D341Med (cell line): ENCODE measurements around the gene EXT2.

ENCODE experiments used
- DNase-seq: peaks from one replicate; pipeline ENCODE4 v3.0.0; 2012; ENCODE audit warnings: low spot score

Gene EXT2

DNA sequence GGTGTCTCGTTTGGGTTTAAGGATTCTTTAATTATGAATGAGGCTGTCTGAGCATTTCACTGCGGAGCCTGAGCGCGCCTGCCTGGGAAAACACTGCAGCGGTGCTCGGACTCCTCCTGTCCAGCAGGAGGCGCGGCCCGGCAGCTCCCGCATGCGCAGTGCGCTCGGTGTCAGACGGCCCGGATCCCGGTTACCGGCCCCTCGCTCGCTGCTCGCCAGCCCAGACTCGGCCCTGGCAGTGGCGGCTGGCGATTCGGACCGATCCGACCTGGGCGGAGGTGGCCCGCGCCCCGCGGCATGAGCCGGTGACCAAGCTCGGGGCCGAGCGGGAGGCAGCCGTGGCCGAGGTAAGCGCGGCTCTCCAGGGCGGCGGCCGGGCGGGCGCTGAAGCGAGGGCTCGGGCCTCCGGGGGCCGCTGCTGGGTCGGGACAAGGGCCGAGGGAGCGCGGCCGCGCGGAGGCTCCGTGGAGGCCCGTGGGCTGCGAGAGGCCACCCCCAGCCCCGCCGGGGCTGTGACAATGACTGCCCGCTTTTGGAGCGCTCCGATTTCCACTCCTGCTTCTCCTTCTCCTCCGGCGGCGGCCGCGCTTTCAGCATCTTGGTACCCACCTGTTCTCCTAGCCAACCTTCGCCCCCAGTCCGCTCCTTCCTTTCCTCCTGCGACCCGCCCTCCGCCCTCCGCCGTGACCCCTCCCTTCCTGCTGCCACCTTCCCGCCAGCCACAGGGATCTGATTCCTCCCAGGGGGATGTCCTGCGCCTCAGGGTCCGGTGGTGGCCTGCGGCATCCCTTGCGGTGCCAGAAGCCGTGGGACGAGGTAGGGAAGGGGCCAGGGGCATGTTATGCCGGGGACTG, at the start of gene EXT2:
TSS of gene EXT2 (plus strand) at position 173 of the 854 bp plus-strand sequence. CDS start 12,035 bp downstream, outside the sequence.
- DNase-seq, result peak; percentile 96

- no peak for DNase-seq
Measured at GRCh38 chr11:44046182-44046581, 49.3 kb upstream of the EXT2 start.

DNA sequence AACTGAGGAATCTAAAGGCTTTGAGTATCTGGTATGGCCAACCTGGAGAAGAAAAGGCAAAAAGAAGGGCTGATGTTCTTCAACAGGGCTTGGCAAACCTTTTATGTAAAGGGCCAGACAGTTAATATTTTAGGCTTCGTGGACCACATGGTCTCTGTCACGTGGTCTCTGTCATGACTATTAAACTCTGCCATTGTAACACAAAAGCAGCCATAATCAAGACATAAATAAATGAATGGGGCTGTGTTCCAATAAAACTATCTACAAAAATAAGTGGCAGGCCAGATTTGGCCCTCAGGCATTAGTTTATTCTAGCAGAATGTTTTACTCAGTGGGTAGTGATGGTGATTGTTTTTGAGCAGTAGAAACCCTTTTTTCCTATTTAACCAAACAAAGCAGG, 48.2 kb upstream of the EXT2 start:
- no peak for DNase-seq

DNA sequence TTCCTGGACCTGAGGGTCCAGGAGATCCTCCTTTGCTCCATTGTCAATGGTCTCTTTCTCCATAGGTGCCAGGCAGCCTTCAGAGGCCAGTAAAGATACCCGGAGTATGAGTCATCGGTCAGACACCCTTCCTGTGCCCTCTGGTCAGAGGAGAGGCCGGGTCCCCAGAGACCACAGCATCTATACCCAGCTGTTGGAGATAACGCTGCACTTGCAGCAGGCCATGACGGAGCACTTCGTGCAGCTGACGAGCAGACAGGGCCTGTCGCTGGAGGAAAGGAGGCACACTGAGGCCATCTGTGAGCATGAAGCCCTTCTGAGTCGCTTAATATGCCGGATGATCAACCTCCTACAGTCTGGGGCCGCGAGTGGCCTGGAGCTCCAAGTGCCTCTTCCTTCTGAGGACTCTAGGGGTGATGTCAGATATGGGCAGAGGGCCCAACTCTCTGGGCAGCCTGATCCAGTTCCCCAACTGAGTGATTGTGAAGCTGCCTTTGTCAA, 47.5 kb upstream of the EXT2 start, which contains the start of gene ACCSL:
TSS of gene ACCSL (plus strand) at position 51 of the 501 bp plus-strand sequence. CDS start at position 107, 56 bp downstream.
- DNase-seq, result no peak

DNA sequence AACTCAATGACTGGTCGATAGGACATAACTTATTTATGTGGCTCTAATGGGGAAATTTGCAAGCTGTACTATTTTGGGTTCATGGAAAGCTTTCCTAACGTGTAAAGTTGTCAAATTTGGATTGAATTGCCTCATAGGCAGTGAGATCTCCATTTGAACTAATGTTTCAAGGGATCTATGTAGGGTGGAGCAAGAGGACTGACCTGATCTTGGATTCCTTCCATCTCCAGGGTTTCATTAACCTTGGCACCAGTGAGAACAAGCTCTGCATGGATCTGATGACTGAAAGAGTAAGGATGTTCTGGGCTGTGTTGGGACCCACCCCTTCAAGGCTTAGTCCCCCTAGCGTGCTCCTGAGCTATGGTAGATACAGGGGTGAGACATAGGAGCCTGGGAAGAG, 45.6 kb upstream of the EXT2 start:
- DNase-seq, result no peak

DNA sequence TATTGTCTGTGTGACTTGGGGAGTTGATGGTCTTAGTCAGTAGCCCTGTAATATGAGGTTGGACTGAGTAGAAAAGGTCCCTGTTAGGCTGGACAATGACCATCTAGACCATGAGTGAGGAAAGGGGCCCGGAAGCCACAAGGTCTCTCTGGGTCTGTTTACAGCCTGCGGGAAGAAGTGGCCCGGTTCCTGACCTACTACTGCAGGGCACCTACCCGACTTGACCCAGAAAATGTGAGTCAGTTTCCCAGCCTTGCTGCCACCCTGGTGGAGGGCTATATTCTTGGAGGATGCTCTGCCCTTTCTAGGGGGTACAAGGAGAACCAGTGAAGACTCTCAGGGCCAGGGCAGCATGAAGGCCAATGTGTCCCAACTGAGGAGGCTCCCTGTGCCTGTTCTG, 44.3 kb upstream of the EXT2 start:
- DNase-seq, result no peak

- DNase-seq, result no peak
Measured at GRCh38 chr11:44057340-44057739, 38.1 kb upstream of the EXT2 start.

GRCh38 chr11:44058275-44058674, 37.2 kb upstream of the EXT2 start:
- no peak for DNase-seq

DNA sequence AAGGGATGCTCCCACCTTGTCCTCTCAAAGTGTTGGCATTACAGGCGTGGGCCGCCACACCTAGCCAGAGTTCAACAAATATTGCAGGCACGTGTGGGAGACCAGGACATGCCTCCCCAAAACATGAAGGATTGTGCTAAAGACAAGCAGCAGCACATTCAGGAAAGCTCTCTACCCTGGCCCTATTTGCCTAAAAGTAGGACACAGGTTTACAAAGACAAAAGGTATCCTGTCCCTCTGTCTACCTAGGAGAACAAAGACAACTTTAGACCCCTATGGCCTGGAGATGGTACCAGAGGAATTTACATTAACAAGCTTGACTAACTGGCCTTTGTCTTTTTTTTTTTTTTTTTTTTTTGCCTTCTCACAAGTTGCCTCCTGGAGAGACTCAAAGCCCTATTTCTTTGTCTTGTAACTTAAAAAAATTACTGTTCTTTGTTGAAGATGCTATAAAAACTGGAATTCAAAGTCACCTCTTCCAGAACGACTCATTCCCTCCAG, 30.3 kb upstream of the EXT2 start:
- no peak for DNase-seq

DNA sequence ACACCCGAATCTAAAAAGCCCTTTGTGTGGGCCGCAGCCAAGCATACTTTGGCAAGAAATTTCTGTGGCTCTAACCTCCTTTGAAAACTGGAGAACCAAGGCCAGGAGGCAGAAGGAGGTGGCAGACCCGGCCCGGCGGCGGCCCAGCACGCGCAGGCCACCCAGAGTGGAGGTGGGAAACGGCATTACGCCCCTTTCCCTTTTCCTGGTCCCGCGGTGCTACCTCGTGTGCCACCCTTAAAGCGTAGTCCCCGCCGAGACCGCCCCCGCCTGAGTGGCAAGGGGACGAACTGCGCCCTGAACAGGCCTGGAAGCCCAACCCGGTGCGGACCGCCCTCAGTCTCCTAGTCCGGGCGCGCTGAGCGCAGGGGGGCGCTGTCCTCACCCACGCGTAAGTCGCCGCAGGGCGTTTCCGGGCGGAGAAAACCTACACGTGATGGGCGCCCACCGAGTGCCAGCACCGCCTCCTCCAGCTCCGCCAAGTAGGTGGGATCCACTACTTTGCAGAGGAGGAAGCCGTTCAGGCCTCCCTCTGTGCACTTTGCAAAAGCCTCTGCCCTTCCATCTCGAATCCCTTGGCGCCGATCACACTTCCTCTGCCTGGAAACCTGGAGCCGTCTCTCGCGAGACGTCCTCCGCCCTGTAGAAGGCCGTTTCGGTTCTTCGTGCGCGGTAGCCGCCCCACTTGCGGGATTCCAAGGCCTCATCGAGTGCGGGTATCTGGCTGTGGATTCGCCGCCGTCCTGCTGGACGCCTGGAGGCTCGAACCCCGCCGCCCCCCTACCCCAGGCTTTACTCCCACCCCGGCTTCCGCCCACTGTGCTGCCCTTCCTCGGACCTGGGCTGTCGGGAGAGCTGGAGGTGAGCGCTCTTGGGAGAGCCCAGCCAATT, 29.4 kb upstream of the EXT2 start, which contains the start of gene ACCS:
TSS of gene ACCS (plus strand) at position 430 of the 891 bp plus-strand sequence. CDS start 1,358 bp downstream, outside the sequence.
- DNase-seq, result no peak

- no peak for DNase-seq
Measured at GRCh38 chr11:44066732-44067141, 28.7 kb upstream of the EXT2 start.

DNA sequence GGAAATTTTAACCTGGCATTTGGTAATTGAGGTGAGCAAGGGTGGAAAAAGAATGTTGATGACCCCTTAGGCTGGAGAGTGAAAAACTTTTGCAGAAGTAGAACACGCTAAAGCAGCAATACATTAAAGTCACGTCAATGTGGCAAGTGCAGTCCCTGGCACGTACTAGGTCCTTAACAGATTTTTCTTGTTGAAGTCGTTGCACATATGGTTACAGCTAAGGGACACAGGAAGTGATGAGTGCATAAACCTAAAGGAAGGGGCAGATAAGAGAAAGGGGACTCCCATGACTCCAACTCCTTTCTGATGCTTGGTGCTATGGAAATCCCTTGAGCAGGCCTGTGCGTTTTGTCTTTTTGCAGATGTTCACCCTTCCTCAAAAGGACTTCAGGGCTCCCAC, 28.2 kb upstream of the EXT2 start:
- DNase-seq, result no peak

GRCh38 chr11:44068180-44068579, 27.3 kb upstream of the EXT2 start:
- no peak for DNase-seq

DNA sequence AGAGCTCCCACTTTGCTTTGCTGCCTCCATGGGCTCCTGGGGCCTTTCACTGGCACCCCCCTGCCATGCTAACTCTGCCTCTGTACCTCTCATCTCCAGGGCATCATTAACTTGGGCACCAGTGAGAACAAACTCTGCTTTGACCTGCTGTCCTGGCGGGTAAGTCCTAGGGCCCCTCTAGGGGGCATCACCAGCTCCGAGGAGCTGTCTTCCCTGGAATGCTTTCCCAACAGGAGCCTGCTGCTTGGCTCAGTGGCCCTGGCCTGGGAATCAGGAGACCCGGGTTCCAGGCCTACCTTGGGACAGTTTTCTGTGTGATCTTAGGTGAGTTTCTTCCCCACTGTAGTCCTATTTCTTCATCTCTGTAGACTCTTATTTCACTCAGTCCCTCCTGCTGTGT, 24.3 kb upstream of the EXT2 start:
- DNase-seq, result no peak

- DNase-seq, result no peak
Measured at GRCh38 chr11:44072757-44073658, 22.5 kb upstream of the EXT2 start.

- no peak for DNase-seq
Measured at GRCh38 chr11:44078794-44079193, 16.7 kb upstream of the EXT2 start.

GRCh38 chr11:44079376-44079775, 16.1 kb upstream of the EXT2 start:
- DNase-seq, result no peak

- DNase-seq, result no peak
Measured at GRCh38 chr11:44080951-44081350, 14.5 kb upstream of the EXT2 start.

DNA sequence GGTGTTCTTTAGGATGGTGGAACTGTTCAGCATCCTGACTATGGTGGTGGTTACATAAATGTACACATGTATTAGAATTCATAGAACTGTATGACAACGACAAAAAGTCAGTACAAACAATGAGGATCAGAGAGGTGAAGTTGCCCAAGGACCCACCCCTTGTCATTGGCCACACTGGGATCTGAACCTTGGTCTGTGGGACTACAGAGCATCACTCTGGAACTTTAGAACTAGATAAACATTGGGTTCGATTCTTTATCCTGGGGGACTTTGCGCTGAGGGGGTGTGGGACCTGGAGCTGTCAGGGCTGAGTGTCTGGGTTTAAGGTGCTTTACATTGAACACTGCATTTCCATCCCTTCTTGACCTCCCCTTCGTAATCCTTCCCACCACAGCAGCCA, 12.8 kb upstream of the EXT2 start:
- no peak for DNase-seq

DNA sequence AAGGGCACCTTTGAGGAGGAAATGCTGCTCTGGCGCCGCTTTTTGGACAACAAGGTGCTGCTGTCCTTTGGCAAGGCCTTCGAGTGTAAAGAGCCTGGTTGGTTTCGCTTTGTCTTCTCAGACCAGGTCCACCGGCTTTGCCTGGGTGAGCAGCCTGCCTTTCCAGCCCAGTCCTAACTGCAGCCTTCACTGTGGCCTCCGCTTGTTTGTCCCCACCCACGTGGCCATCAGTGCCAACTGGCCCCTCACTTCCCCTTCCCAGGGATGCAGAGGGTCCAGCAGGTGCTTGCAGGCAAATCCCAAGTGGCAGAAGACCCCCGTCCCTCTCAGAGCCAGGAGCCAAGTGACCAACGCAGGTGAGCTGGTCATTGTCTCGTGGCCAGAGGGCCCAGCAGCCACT, 12.0 kb upstream of the EXT2 start:
- DNase-seq, result no peak

DNA sequence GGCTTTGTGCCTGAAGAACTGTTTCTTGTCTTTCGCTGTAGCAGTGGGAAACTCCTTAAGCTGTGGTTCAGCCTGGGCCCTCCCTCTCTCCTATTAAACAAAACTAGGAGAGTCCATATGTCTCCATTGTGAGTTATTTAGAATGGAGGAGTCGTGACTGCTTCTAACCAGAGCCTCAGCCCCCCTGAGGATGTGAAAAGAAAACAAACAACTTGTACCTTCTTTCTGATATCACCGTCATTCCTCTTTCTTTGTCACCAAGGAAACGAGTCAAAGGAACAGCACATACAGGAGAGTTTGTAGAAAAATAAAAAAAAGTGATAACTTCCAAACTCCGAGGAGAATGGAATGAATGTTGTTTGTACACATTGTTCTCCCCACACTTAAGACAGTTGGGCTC, 11.6 kb upstream of the EXT2 start:
- DNase-seq, result no peak
